ENCODE measurements around the gene ZNF385C.

ZNF385C gene

GRCh38 chr17:41988418-41988817, 109.9 kb downstream of the ZNF385C start:
- no peak for DNase-seq (ENCODE audit: low read depth)

- DNase-seq (ENCODE audit: low read depth): no peak
Observed at GRCh38 chr17:41987642-41988041, 110.6 kb downstream of the ZNF385C start.

GRCh38 chr17:41986634-41987033, 111.6 kb downstream of the ZNF385C start:
- DNase-seq (ENCODE audit: low read depth): no peak

GRCh38 chr17:41985919-41986318, 112.4 kb downstream of the ZNF385C start:
- DNase-seq (ENCODE audit: low read depth): no peak

- DNase-seq (ENCODE audit: low read depth): no peak
Observed at GRCh38 chr17:41984454-41984853, 113.8 kb downstream of the ZNF385C start.

- no peak for DNase-seq (ENCODE audit: low read depth)
Observed at GRCh38 chr17:41982026-41982760, 116.1 kb downstream of the ZNF385C start.

- DNase-seq (ENCODE audit: low read depth): no peak
Observed at GRCh38 chr17:41977991-41978390, 120.3 kb downstream of the ZNF385C start.

- no peak for DNase-seq (ENCODE audit: low read depth)
Observed at GRCh38 chr17:41976142-41976768, 122.0 kb downstream of the ZNF385C start.

All from activated T-cell treated with anti-CD3 and anti-CD28 coated beads for 24 hours (primary cell).